ENCODE results near the gene ART4.
A peak's percentile ranks its signal among the peaks of the same experiment; 100 is the strongest.

The ART4 gene

DNA sequence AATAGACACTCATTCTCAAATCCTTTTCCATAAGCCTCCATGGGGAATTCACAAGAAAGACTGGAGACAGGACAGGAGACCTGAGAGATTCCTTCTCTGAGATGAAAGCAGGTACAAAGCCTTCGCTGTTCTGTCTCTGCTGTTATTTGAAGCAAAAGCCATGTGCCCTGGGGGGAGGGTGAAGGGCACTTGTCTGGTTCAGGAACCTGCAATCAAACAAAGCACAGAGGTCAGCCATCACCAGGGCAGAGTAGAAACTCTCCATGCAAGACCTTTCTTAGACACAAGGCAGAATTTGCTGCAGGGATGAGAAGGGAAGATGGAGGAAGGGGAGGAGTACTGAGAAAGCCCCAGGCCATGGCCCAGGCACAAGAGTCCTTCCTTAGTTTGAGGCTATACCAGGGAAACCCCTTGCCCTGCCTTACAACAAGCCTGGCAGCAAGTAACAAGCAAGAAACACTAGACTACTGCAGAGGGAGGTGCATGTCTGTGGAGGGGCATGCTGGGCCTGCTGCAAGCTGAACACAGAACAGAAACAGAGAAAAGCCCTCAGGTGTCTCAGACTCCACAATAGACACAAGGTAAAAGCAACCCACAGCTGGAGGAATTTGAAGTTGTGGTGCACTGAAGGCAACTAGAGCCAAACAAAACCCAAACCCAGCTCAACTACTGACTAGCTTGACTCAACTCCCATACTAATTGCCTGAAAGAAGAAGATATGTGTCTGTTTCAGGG, 7.8 kb upstream of the ART4 start:
- DNase-seq = no peak

- DNase-seq = no peak
Observed at GRCh38 chr12:14849661-14850060, 6.3 kb upstream of the ART4 start.

GRCh38 chr12:14846876-14847580, 3.7 kb upstream of the ART4 start:
- no peak for DNase-seq

DNA sequence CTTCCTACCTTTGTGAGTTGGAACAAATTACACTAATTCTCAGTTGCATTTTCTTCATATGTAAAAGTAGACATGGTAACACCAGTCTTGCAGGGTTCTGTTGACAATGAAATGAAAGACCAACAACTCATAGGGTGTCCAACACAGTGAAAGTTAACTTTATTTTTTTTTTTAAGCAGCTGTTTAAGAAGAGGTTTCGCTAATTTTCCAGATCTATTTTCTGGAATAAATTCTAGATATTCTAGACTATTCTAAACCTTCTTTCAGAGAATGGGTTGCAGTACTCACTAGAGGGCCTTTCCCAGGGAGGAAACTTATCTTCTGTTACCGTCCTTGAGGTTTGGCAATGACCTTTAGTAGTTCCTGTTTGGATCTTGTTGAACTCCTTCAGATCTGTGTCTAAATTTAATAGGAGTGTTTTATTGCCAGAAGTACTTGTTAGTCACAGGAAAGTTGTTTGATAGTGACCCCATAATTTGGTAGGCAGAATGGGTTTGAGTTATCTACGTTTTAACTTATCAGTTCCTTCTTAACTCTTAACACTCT, 2.8 kb upstream of the ART4 start:
- DNase-seq = peak; percentile 45 to 68 (median 66)

DNA sequence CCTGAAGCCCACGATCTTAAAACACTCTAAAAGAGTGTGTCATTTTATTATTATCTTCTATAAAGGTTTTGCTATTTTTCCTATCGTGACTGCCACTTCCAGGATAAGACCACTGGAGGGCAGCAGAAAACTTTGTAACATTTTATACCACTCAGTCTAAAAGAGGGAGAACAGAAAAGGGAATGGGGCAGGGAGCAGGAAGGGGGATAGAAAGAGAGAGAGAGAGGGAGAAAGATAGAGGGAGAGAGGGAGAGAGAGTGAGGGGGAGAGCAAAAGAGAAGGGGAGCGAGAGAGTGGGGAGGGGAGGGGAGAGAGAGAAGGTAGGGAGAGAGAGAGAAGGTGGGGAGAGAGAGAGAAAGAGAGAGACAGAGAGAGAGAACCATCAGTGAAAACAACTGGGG, 2.0 kb upstream of the ART4 start:
- peak; percentile 60 to 82 (median 71) for DNase-seq

DNA sequence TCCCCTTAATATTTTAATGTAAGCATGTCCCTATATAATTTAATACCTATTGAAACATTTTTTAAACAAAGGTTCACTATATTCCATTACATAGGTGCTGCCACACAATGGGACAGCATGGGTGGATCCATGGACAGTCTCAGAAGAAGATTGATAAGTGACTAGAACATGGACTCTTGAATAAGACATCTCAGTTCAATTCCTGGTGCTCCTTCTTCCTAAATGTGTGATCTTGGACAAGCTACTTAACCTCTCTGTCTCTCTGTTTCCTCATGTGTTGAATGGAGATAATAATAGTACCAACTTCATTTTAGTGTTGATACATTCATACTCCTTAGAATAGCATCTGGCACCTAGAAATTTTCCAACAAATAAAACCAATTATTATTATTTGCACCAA, 1.1 kb upstream of the ART4 start:
- DNase-seq = no peak

- DNase-seq = no peak
Observed at GRCh38 chr12:14842315-14842714, 1.0 kb downstream of the ART4 start.

DNA sequence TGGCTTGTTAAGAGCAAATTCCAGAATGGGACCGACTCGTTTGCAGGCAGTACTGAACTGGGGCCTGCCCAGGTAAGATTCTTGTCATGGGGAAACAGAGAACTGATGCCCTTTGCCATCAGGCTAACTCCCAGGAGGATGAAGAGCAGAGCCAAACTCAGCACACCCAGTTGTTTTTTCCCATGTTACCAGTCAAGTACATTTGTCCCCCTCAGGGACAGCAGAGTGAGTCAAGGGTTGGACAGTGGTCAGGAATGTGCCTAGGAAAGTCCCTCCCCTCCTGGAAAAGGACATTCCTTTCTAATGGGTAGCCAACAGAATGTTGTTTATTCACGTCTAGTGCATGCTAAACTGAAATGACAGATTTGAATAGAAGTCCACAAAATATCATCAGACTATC, 1.6 kb downstream of the ART4 start:
- no peak for DNase-seq

DNA sequence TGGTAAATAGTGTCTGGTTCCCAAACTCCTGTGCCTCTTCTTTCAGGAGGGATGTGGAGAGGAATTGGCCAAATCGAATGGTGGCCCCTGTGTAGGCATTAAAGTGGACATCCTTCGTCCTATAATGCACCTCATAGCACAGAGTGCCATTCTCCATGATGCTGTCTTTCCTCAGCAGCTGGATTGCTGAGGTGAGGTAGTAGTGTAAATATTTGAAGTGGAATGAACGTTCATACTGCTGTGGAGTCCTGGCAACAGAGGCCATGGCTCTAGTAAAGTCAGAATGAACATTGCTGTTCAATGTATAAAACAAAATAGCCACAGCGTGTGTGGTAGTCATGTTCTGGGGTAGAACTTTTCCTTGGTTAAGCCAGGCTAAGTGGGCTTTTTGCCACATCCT, 2.7 kb downstream of the ART4 start:
- DNase-seq = no peak

GRCh38 chr12:14839262-14839661, 4.1 kb downstream of the ART4 start:
- DNase-seq = no peak

- peak; percentile 54 to 73 (median 73) for DNase-seq
Observed at GRCh38 chr12:14836336-14837210, 6.8 kb downstream of the ART4 start.

DNA sequence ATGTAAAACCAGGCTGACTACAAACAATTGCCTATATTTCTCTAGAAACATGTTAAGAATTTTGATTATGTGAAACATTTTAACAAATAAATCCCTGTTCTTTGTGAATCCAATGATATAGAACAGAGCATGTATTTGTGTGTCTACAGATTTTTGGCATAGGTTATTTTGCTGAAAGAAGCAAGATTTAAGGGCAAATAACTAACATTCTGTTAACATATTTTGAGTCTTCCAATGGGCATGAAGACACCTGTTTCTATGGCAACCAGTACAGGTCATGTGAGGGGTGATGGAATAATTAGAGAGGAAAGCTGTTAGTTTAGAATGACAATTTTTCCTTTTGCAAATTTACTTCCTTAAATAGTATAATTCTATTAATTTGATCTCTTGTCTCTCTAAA, 8.8 kb downstream of the ART4 start:
- DNase-seq = no peak

DNA sequence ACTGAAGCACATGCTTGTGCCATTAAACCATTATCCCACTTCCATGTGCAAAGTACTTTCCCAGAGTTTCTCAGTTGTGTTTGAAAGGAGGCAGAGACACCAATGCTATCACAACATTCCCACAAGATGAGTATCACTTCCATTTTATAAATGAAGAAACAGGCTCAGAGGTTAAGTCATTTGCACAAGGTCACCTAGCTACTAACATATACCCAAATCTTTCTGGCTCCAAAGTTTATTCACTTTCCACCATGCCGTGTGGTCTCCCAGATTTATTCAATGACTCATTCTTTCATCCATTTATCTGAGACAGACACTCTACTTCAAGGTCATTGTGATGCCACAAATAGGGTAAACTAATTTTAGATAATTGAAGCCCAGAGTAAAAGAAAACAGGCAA, 9.4 kb downstream of the ART4 start:
- DNase-seq = no peak

DNA sequence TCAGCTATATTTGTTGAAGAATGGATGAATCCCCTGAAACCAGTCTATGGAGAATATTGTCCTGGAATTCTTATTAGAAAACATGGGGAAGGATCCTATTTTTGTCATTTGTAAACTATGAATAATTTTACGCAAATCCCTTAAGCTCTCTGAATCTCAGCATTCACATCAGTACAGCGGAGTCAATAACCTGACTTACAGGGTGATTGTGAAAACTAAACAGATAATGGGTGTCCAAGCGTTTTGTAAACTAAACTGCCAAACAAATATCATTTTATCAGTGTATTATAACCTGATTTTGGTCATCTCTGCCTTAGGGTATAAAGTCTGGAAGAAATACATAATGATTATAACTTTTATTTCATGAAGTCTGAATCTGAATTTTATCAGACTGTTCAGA, 10.0 kb downstream of the ART4 start:
- no peak for DNase-seq

- peak in 2 of 3 donors; percentile 17 for DNase-seq
Observed at GRCh38 chr12:14828892-14829291, 14.4 kb downstream of the ART4 start.

DNA sequence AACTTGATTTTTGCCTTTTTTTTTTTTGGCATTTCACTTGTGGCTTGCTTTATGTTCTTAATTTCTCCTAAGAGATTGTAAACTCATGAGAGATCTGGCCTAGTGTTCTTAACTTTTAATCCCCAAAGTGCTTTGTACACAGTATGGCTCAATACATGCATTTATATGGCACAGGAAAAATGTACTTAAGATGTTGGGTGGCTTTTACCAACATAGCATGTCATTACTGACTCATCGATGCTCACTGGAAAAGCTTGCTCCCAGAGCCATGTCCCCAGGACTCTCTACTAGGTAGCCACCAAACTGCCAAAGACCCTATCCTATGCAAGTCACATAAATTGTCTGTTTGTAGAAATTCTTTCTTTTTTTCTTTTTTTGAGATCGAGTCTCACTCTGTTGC, 16.3 kb downstream of the ART4 start:
- DNase-seq = no peak

GRCh38 chr12:14826491-14826890, 16.8 kb downstream of the ART4 start:
- no peak for DNase-seq

GRCh38 chr12:14825256-14825655, 18.1 kb downstream of the ART4 start:
- no peak for DNase-seq

DNA sequence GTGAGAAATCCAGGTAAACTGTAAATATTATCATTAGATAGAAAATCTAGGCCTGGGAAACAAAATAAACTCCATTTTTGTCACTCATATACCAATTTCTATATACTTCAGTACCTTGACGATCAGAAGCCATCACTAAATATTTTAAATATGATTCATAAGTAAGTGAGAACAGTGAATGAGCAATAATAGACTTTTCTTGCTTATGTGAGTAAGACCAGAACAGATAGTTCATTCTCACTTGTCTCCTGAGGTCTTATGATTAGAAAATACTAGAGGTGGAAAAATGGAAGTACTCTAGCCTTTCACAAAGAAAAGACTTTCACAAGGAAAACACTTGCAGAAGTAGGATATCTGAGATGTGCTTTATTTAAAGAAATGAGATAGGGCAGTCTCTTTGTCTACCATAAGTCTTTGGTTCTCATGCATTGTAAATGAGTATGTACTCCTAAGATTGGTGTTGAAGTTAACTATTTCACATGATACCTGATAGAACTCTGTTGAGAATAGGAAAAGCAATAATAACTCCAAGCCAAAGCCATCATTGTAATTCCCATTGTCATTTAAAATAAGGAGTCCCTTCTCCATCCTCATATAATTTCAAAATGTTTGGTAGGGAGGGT, 19.2 kb downstream of the ART4 start:
- DNase-seq = no peak

GRCh38 chr12:14814014-14814413, 29.3 kb downstream of the ART4 start, which contains the start of gene SMCO3:
SMCO3 (minus strand) TSS chr12:14814182; CDS start chr12:14806680, 7,502 bp downstream.
- no peak for DNase-seq

DNA sequence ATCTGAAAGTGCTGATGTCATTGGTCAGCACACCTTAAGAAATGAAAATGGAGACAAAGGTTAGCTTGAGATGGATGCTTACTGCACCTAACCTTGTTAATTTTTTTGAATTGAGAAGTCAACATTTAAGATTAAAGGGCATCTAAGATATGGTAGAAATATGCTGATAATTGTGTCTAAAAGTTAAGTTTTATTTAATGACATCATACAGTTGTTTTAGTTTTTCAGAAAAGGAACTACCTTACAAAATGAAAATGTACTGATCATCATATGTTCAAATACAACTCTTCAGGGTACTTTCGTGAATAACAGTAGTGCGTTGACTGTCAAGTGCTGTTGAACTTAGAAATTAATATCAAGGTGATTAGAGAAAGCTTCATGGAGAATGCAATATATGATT, 31.8 kb downstream of the ART4 start:
- DNase-seq = no peak

- peak in 1 of 3 donors; percentile 3 for DNase-seq
Observed at GRCh38 chr12:14810953-14811483, 32.3 kb downstream of the ART4 start.

All from suppressor macrophage treated with lipopolysaccharide for 1 hour (primary cell).